Kidney (tissue), 14 donors: ENCODE measurements around the gene CSTPP1. TPM values are rescaled to one million over a fixed set of nuclear protein-coding genes. Genes with fewer than 3 reads are reported as not detected.

Experiments used
- DNase-seq, 5 donors: peaks; one replicate each; pipeline ENCODE4 v3.0.0-alpha.2; 2013 to 2020
- FAIRE-seq: peaks from 2 replicates; lab custom pipeline; 2012; peaks lifted over from hg19 to GRCh38; lab: Jason Lieb, UNC
- H3K27ac ChIP-seq, 2 donors: one replicate each; pipeline ENCODE4 v1.7.0; 2013; ENCODE audit warnings: low read depth in 2 of 2, low read length in 2 of 2, inconsistent platforms in 1 of 2
- H3K27me3 ChIP-seq: one replicate; pipeline ENCODE4 v1.7.1; 2013; ENCODE audit warnings: low read length, inconsistent platforms; ENCODE audit not compliant: control insufficient read depth, insufficient read depth
- H3K36me3 ChIP-seq, 3 donors: one replicate each; pipeline versions ENCODE4 v1.7.0 to v1.7.1; 2013; ENCODE audit warnings: low read length in 3 of 3, control low read depth in 1 of 3, inconsistent platforms in 1 of 3; ENCODE audit not compliant: insufficient read depth in 3 of 3, control insufficient read depth in 2 of 3
- H3K4me1 ChIP-seq, 3 donors: one replicate each; pipeline versions ENCODE4 v1.7.0 to v1.7.1; 2013; ENCODE audit warnings: low read length in 3 of 3, inconsistent platforms in 1 of 3, low read depth in 1 of 3; ENCODE audit not compliant: control insufficient read depth in 2 of 3, insufficient read depth in 2 of 3
- H3K4me3 ChIP-seq, 3 donors: one replicate each; pipeline versions ENCODE4 v1.7.0 to v1.8.1; 2013; ENCODE audit warnings: low read length in 3 of 3, control low read depth in 1 of 3, inconsistent platforms in 1 of 3
- H3K9ac ChIP-seq, 3 donors: one replicate each; pipeline versions ENCODE4 v1.7.0 to v1.7.1; 2013; ENCODE audit warnings: low read length in 3 of 3, control low read depth in 1 of 3, inconsistent platforms in 1 of 3
- H3K9me3 ChIP-seq, 3 donors: one replicate each; pipeline versions ENCODE4 v1.7.0 to v1.7.1; 2013; ENCODE audit warnings: low read length in 3 of 3, control low read depth in 1 of 3, inconsistent platforms in 1 of 3; ENCODE audit not compliant: control insufficient read depth in 2 of 3, insufficient read depth in 1 of 3
- CTCF ChIP-seq: IDR thresholded peaks from 3 replicates; pipeline ENCODE4 v1.5.1; 2012; ENCODE audit warnings: mild to moderate bottlenecking, moderate library complexity, borderline replicate concordance; ENCODE audit not compliant: insufficient read depth; ENCODE audit errors: extremely low read depth
- intact Hi-C: fragments of 100-400 bp; cut with DNase I; formaldehyde crosslinking; loops from one replicate; pipeline ENCODE4 v1.11.1; 2022
- polyA plus RNA-seq: library from polyadenylated mRNA; stranded (reverse); fragments of 350-450 nt; fragmentation: Illumina TruSeq; extraction: RNeasy Lipid Tissue Mini Kit (QIAGEN cat#74804); gene quantifications from one replicate; pipeline ENCODE4 v1.2.3, GENCODE V29; 2014; ENCODE audit warnings: low read depth, low replicate concordance; ENCODE audit not compliant: insufficient read depth
- total RNA-seq: library from RNA; stranded (reverse); fragmentation: NEBNext Ultra II Directional; extraction: Animal tissue kit (Norgen Biotek cat#: 25700); gene quantifications from one replicate; pipeline ENCODE4 v1.2.1, GENCODE V29; 2021
- donor health status: control.
- donor health status: control.
- donor health status: control.
- donor health status: control.
- donor health status: control.
- donor health status: DM: yes; HTN: yes; CAD: no.
- donor health status: Normal renal cell carcinoma (clear cell type).

The CSTPP1 gene
- total and polyA plus RNA-seq, 2 donors from 2014 or later, result 37.4 to 50.3 TPM

- Histone ChIP-seq H3K27me3 (no peaks in the 10 kb centered on the region), H3K36me3 (no peaks in the 10 kb centered on the region), H3K4me1 (peaks cover 0 to 5% (median 2%) of the 10 kb centered on the region in 3 donors), H3K9me3 (no peaks in the 10 kb centered on the region), H3K4me3 (peak overlapping the region in 1 of 3 donors; percentile 23), H3K27ac (no peak overlapping the region), H3K9ac (no peak overlapping the region)
- DNase-seq, result peak in 4 of 5 donors; percentile 76 to 86 (median 83)
- TF ChIP-seq CTCF, result no peak
- FAIRE-seq, result no peak
- intact Hi-C loops, result no loop called here
Measured at GRCh38 chr11:46912526-46913150, 23.9 kb upstream of the CSTPP1 start.

- Histone ChIP-seq H3K4me3 (no peak overlapping the region), H3K9ac (no peak overlapping the region), H3K36me3 (no peaks in the 10 kb centered on the region), H3K27ac (no peak overlapping the region), H3K9me3 (no peaks in the 10 kb centered on the region), H3K4me1 (peaks cover 0 to 5% (median 2%) of the 10 kb centered on the region in 3 donors), H3K27me3 (no peaks in the 10 kb centered on the region)
- DNase-seq (peak in 1 of 5 donors; percentile 53), FAIRE-seq (no peak)
- intact Hi-C loops, result no loop called here
- no peak for TF ChIP-seq CTCF
Measured at GRCh38 chr11:46913484-46913883, 23.1 kb upstream of the CSTPP1 start.

- no peaks in the 10 kb centered on the region for H3K9me3 ChIP-seq
- H3K4me3 ChIP-seq, result no peak overlapping the region
- FAIRE-seq (no peak), DNase-seq (peak in 4 of 5 donors; percentile 80 to 93 (median 89))
- intact Hi-C loops, result no loop called here
- no peak overlapping the region for H3K27ac ChIP-seq
- H3K36me3 ChIP-seq, result no peaks in the 10 kb centered on the region
- no peak for TF ChIP-seq CTCF
- H3K27me3 ChIP-seq, result no peaks in the 10 kb centered on the region
- H3K9ac ChIP-seq, result no peak overlapping the region
- peaks cover 0 to 6% (median 5%) of the 10 kb centered on the region in 3 donors for H3K4me1 ChIP-seq
Measured at GRCh38 chr11:46914363-46914762, 22.2 kb upstream of the CSTPP1 start.

- Histone ChIP-seq H3K27me3 (no peaks in the 10 kb centered on the region), H3K9ac (no peak overlapping the region), H3K9me3 (no peaks in the 10 kb centered on the region), H3K4me1 (peaks cover 0 to 6% (median 5%) of the 10 kb centered on the region in 3 donors), H3K4me3 (peak overlapping the region in 1 of 3 donors; percentile 22), H3K36me3 (no peaks in the 10 kb centered on the region), H3K27ac (no peak overlapping the region)
- no peak for TF ChIP-seq CTCF
- FAIRE-seq (no peak), DNase-seq (no peak)
- intact Hi-C loops, result no loop called here
Measured at GRCh38 chr11:46914910-46915309, 21.7 kb upstream of the CSTPP1 start.
